ENCODE data around the gene KLHL33. TPM values are rescaled to one million over a fixed set of nuclear protein-coding genes. Genes with fewer than 3 reads are reported as not detected.

Gene KLHL33
- total RNA-seq, 1 experiment from 2014 or later, result not detected

DNA sequence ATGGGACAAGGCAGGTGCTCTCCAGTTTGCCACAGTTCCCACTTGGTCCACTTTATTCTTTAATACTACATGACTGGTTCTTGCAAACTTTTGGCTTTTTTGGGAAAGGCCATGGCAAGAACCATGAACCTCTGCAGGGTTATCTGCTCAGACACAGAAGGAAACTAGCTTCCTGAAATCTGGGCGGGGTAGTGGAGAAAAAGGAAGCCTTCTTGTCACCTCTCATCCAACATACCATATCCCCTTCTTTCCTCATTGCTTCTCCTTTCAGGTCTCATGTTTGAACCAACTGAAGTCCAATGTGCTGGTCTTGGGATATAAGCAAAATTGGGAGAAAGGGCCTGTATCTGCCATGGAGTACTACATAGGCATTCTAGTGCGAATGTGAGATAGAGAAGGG, 5.5 kb upstream of the KLHL33 start:
- H3K4me3 ChIP-seq (ENCODE audit: low read length), result no peak overlapping the region
- POLR2A ChIA-PET (ENCODE audit: unreplicated experiment), result no interaction called here
- TF ChIP-seq EZH2phosphoT487 (IDR thresholded peaks at IDR 0.05; ENCODE audit: borderline replicate concordance, low read length) (no peak), EZH2 (IDR thresholded peaks at IDR 0.05; ENCODE audit: low read length, unreplicated experiment) (no peak)
- TF ChIP-seq, protein P1, sequence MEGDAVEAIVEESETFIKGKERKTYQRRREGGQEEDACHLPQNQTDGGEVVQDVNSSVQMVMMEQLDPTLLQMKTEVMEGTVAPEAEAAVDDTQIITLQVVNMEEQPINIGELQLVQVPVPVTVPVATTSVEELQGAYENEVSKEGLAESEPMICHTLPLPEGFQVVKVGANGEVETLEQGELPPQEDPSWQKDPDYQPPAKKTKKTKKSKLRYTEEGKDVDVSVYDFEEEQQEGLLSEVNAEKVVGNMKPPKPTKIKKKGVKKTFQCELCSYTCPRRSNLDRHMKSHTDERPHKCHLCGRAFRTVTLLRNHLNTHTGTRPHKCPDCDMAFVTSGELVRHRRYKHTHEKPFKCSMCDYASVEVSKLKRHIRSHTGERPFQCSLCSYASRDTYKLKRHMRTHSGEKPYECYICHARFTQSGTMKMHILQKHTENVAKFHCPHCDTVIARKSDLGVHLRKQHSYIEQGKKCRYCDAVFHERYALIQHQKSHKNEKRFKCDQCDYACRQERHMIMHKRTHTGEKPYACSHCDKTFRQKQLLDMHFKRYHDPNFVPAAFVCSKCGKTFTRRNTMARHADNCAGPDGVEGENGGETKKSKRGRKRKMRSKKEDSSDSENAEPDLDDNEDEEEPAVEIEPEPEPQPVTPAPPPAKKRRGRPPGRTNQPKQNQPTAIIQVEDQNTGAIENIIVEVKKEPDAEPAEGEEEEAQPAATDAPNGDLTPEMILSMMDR (conservative IDR thresholded peaks at IDR 0.05; ENCODE audit: low read depth, low read length), result no peak
- no peaks in the 10 kb centered on the region for H4K20me1 ChIP-seq (ENCODE audit: low read length)
- CTCF ChIA-PET, result no interaction called here
- H3K27ac ChIP-seq (ENCODE audit: low read length), result no peak overlapping the region
- no peaks in the 10 kb centered on the region for H3K9me3 ChIP-seq (ENCODE audit: low read length)
- H2AFZ ChIP-seq (ENCODE audit: low read length), result no peak overlapping the region
- no peaks in the 10 kb centered on the region for H3K27me3 ChIP-seq (ENCODE audit: low read length)
- H3K4me2 ChIP-seq (ENCODE audit: low read length), result no peak overlapping the region
- no peaks in the 10 kb centered on the region for H3K4me1 ChIP-seq (ENCODE audit: insufficient read depth, low read length)
- H3K36me3 ChIP-seq (ENCODE audit: low read depth, low read length), result peaks cover 12% of the 10 kb centered on the region
- intact Hi-C loops (cut with micrococcal nuclease), result no loop called here
- ATAC-seq (no peak), DNase-seq (no peak)
- BruUV-seq (replicated peaks), result no TSS peak
- H3K9me2 ChIP-seq (replicated peaks; ENCODE audit: low read length), result no peaks in the 10 kb centered on the region
- no peaks in the 10 kb centered on the region for H3F3A ChIP-seq (ENCODE audit: low read length, unreplicated experiment)
- no peaks in the 10 kb centered on the region for H3K79me2 ChIP-seq (ENCODE audit: low read length)
- no peak overlapping the region for H3K9ac ChIP-seq (ENCODE audit: low read length)

DNA sequence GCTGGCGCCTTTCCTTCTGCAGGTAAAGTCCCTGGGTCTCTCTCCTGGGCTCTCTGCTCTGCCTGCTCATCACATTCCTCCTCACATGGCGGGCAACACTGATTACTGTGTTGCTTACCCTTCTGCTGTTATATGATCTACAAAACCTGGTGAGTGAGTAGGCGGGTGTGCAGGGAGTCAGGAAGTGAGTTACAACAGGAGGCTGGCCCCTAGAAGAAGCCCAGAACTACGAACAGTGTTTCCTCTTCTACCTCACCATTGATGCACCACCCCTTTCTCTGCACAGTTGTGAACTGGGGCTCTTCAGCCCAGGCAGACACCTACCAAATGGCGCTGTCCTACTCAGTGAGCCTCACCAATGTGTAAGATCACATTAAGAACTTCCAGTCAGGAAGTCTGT, 4.9 kb upstream of the KLHL33 start:
- Histone ChIP-seq H3K4me1 (ENCODE audit: insufficient read depth, low read length) (no peaks in the 10 kb centered on the region), H3K9me3 (ENCODE audit: low read length) (no peaks in the 10 kb centered on the region), H3K79me2 (ENCODE audit: low read length) (no peaks in the 10 kb centered on the region), H4K20me1 (ENCODE audit: low read length) (no peaks in the 10 kb centered on the region), H3K4me3 (ENCODE audit: low read length) (no peak overlapping the region), H2AFZ (ENCODE audit: low read length) (no peak overlapping the region), H3K27me3 (ENCODE audit: low read length) (no peaks in the 10 kb centered on the region), H3K36me3 (ENCODE audit: low read depth, low read length) (peaks cover 6% of the 10 kb centered on the region; the same call in 1 of the 2 replicates), H3K27ac (ENCODE audit: low read length) (no peak overlapping the region), H3K9ac (ENCODE audit: low read length) (no peak overlapping the region), H3K9me2 (replicated peaks; ENCODE audit: low read length) (no peaks in the 10 kb centered on the region), H3F3A (ENCODE audit: low read length, unreplicated experiment) (no peaks in the 10 kb centered on the region), H3K4me2 (ENCODE audit: low read length) (no peak overlapping the region)
- ATAC-seq (no peak), DNase-seq (no peak)
- ChIA-PET CTCF (no interaction called here), POLR2A (ENCODE audit: unreplicated experiment) (no interaction called here)
- intact Hi-C loops (cut with micrococcal nuclease), result no loop called here
- TF ChIP-seq EZH2phosphoT487 (IDR thresholded peaks at IDR 0.05; ENCODE audit: borderline replicate concordance, low read length), result no peak
- no peak for TF ChIP-seq EZH2 (IDR thresholded peaks at IDR 0.05; ENCODE audit: low read length, unreplicated experiment)
- TF ChIP-seq, protein P1 (conservative IDR thresholded peaks at IDR 0.05; ENCODE audit: low read depth, low read length), result no peak
- BruUV-seq (replicated peaks), result no TSS peak

DNA sequence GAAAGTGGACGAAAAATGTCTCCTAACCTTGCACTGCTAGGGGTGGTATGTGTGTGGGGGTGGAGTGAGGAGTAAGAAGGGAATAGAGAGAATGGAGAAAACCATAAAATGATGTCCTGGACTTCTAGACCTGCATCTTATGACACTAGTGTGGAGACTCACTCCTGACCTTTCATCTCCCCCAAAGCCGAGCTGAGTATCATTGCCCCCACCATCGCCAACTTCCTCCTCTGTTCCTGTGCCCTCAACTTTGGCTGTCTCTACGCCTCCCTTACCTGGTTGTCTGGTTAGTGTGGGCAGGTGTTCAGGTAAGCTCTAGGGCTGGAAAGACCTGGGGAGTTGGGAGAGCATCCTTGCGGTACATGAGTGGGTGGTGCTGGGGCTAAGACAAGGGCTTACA, 4.5 kb upstream of the KLHL33 start:
- H3K36me3 ChIP-seq (ENCODE audit: low read depth, low read length), result peaks cover 2% of the 10 kb centered on the region; the same call in 1 of the 2 replicates
- ChIA-PET CTCF (no interaction called here), POLR2A (ENCODE audit: unreplicated experiment) (no interaction called here)
- no TSS peak for BruUV-seq (replicated peaks)
- no peak overlapping the region for H3K27ac ChIP-seq (ENCODE audit: low read length)
- H3K4me3 ChIP-seq (ENCODE audit: low read length), result no peak overlapping the region
- H3K79me2 ChIP-seq (ENCODE audit: low read length), result no peaks in the 10 kb centered on the region
- H3K9me3 ChIP-seq (ENCODE audit: low read length), result no peaks in the 10 kb centered on the region
- H2AFZ ChIP-seq (ENCODE audit: low read length), result no peak overlapping the region
- no peak overlapping the region for H3K4me2 ChIP-seq (ENCODE audit: low read length)
- no peaks in the 10 kb centered on the region for H3K27me3 ChIP-seq (ENCODE audit: low read length)
- ATAC-seq, result no peak
- H3K9me2 ChIP-seq (replicated peaks; ENCODE audit: low read length), result no peaks in the 10 kb centered on the region
- H4K20me1 ChIP-seq (ENCODE audit: low read length), result no peaks in the 10 kb centered on the region
- no peak overlapping the region for H3K9ac ChIP-seq (ENCODE audit: low read length)
- H3K4me1 ChIP-seq (ENCODE audit: insufficient read depth, low read length), result no peaks in the 10 kb centered on the region
- TF ChIP-seq EZH2 (IDR thresholded peaks at IDR 0.05; ENCODE audit: low read length, unreplicated experiment) (no peak), EZH2phosphoT487 (IDR thresholded peaks at IDR 0.05; ENCODE audit: borderline replicate concordance, low read length) (no peak)
- TF ChIP-seq, protein P1 (conservative IDR thresholded peaks at IDR 0.05; ENCODE audit: low read depth, low read length), result no peak
- H3F3A ChIP-seq (ENCODE audit: low read length, unreplicated experiment), result no peaks in the 10 kb centered on the region
- intact Hi-C loops (cut with micrococcal nuclease), result no loop called here
- no peak for DNase-seq
